Mesenchymal stem cell (in vitro differentiated cells and primary cell): Measurements from ENCODE around the gene CYP27A1.

Experiments
- DNase-seq: peaks from one replicate; pipeline ENCODE4 v3.0.0-alpha.2; 2013
- H2AFZ ChIP-seq: one replicate; pipeline ENCODE4 v1.6.1; 2013; ENCODE audit warnings: low read depth, mild to moderate bottlenecking, control low read depth, inconsistent platforms, low read length, moderate library complexity
- H2AK5ac ChIP-seq: 2 replicates; pipeline ENCODE4 v1.6.1; 2013; ENCODE audit warnings: low read length, moderate library complexity, mild to moderate bottlenecking, inconsistent platforms; ENCODE audit not compliant: severe bottlenecking
- H2BK120ac ChIP-seq: one replicate; pipeline ENCODE4 v1.6.1; 2013; ENCODE audit warnings: low read depth, mild to moderate bottlenecking, inconsistent platforms, low read length, moderate library complexity
- H2BK12ac ChIP-seq, 2 experiments: one replicate each; pipeline ENCODE4 v1.6.1; 2013; ENCODE audit warnings: inconsistent platforms in 2 of 2, low read length in 2 of 2, mild to moderate bottlenecking in 2 of 2, moderate library complexity in 2 of 2, control low read depth in 1 of 2
- H2BK15ac ChIP-seq: one replicate; pipeline ENCODE4 v1.6.1; 2013; ENCODE audit warnings: mild to moderate bottlenecking, low read depth, inconsistent platforms; ENCODE audit not compliant: poor library complexity, severe bottlenecking
- H2BK5ac ChIP-seq: 2 replicates; pipeline ENCODE4 v1.6.1; 2013; ENCODE audit warnings: low read depth, mild to moderate bottlenecking, low read length, control low read depth, inconsistent platforms; ENCODE audit not compliant: poor library complexity, severe bottlenecking
- H3K14ac ChIP-seq, 2 experiments: one replicate each; pipeline ENCODE4 v1.6.1; 2013; ENCODE audit warnings: inconsistent platforms in 2 of 2, low read length in 2 of 2, control low read depth in 1 of 2, mild to moderate bottlenecking in 1 of 2, moderate library complexity in 1 of 2
- H3K18ac ChIP-seq, 2 experiments: one replicate each; pipeline ENCODE4 v1.6.1; 2013; ENCODE audit warnings: inconsistent platforms in 2 of 2, low read length in 2 of 2, control low read depth in 1 of 2, low read depth in 1 of 2, mild to moderate bottlenecking in 1 of 2
- H3K23ac ChIP-seq, 2 experiments: one replicate each; pipeline ENCODE4 v1.6.1; 2013; ENCODE audit warnings: inconsistent platforms in 2 of 2, low read length in 2 of 2, mild to moderate bottlenecking in 2 of 2, moderate library complexity in 2 of 2, control low read depth in 1 of 2
- H3K27ac ChIP-seq: 2 replicates; pipeline ENCODE4 v1.5.1; 2013; ENCODE audit warnings: mild to moderate bottlenecking, moderate library complexity, low read length, control low read depth, inconsistent platforms; ENCODE audit not compliant: poor library complexity, severe bottlenecking
- H3K27me3 ChIP-seq, 2 experiments: 2 replicates each; pipeline versions ENCODE4 v1.6.1 to v1.7.0; 2013; ENCODE audit warnings: low read length in 2 of 2, mild to moderate bottlenecking in 2 of 2, moderate library complexity in 2 of 2, control low read depth in 1 of 2, inconsistent platforms in 1 of 2; ENCODE audit not compliant: control insufficient read depth in 1 of 2, insufficient read depth in 1 of 2
- H3K36me3 ChIP-seq, 2 experiments: 2 replicates each; pipeline versions ENCODE4 v1.6.1 to v1.7.0; 2013; ENCODE audit warnings: low read length in 2 of 2, control low read depth in 1 of 2, inconsistent platforms in 1 of 2, low read depth in 1 of 2, mild to moderate bottlenecking in 1 of 2; ENCODE audit not compliant: insufficient read depth in 2 of 2, control insufficient read depth in 1 of 2
- H3K4ac ChIP-seq, 2 experiments: one replicate each; pipeline ENCODE4 v1.6.1; 2013; ENCODE audit warnings: inconsistent platforms in 2 of 2, low read length in 2 of 2, mild to moderate bottlenecking in 2 of 2, moderate library complexity in 2 of 2, control low read depth in 1 of 2, low read depth in 1 of 2
- H3K4me1 ChIP-seq: 2 replicates; pipeline ENCODE4 v1.6.1; 2013; ENCODE audit warnings: low read depth, low read length, control low read depth; ENCODE audit not compliant: control insufficient read depth, insufficient read depth
- H3K4me2 ChIP-seq: 2 replicates; pipeline ENCODE4 v1.6.1; 2013; ENCODE audit warnings: low read length, mild to moderate bottlenecking, inconsistent platforms; ENCODE audit not compliant: poor library complexity, severe bottlenecking
- H3K4me3 ChIP-seq, 2 experiments: 2 replicates each; pipeline versions ENCODE4 v1.5.1 to v1.7.0; 2013; ENCODE audit warnings: low read length in 2 of 2, mild to moderate bottlenecking in 2 of 2, control low read depth in 1 of 2, low read depth in 1 of 2; ENCODE audit not compliant: insufficient read depth in 1 of 2
- H3K79me1 ChIP-seq: replicated peaks from 2 replicates; pipeline ENCODE4 v1.6.1; 2013; ENCODE audit warnings: mild to moderate bottlenecking, control low read depth, low read length, inconsistent platforms; ENCODE audit not compliant: poor library complexity, severe bottlenecking
- H3K9ac ChIP-seq: 2 replicates; pipeline ENCODE4 v1.7.0; 2013; ENCODE audit warnings: mild to moderate bottlenecking, low read length, moderate library complexity
- H3K9me3 ChIP-seq: 2 replicates; pipeline ENCODE4 v1.7.0; 2013; ENCODE audit warnings: mild to moderate bottlenecking, low read length; ENCODE audit not compliant: control insufficient read depth
- H4K8ac ChIP-seq: one replicate; pipeline ENCODE4 v1.6.1; 2013; ENCODE audit warnings: inconsistent platforms, mild to moderate bottlenecking, low read length, moderate library complexity
- H4K91ac ChIP-seq: one replicate; pipeline ENCODE4 v1.6.1; 2013; ENCODE audit warnings: mild to moderate bottlenecking, low read length, inconsistent platforms
- WGBS: methylation state at CpG from one replicate; pipeline ENCODE4 v1.1.7; 2013; ENCODE audit warnings: mixed read lengths; 5-methylcytosine and 5-hydroxymethylcytosine counted together

CYP27A1 gene

GRCh38 chr2:218816561-218817011 is 34.6 kb downstream of the CYP27A1 start:
- Histone ChIP-seq H3K14ac (no peak overlapping the region), H3K36me3 (peaks cover 38 to 60% of the 10 kb centered on the region in 2 experiments), H3K23ac (no peak overlapping the region), H2BK120ac (no peak overlapping the region), H3K4me1 (no peaks in the 10 kb centered on the region), H2BK15ac (no peak overlapping the region), H2BK12ac (no peak overlapping the region), H3K9ac (no peak overlapping the region), H3K18ac (no peak overlapping the region), H2BK5ac (no peak overlapping the region), H2AFZ (no peak overlapping the region), H3K27ac (no peak overlapping the region), H3K4ac (no peak overlapping the region), H2AK5ac (no peak overlapping the region), H3K27me3 (peaks cover 0 to 24% of the 10 kb centered on the region in 2 experiments), H4K8ac (no peak overlapping the region), H3K9me3 (no peaks in the 10 kb centered on the region), H3K4me3 (no peak overlapping the region), H4K91ac (no peak overlapping the region), H3K4me2 (no peak overlapping the region), H3K79me1 (peaks cover 2% of the 10 kb centered on the region)
- DNase-seq: no peak
- WGBS: 87% methylated on average over 2 of the region's 2 CpGs

GRCh38 chr2:218819093-218819492 is 37.1 kb downstream of the CYP27A1 start:
- H2BK12ac ChIP-seq: no peak overlapping the region
- no peaks in the 10 kb centered on the region for H3K9me3 ChIP-seq
- DNase-seq: no peak
- no peak overlapping the region for H4K8ac ChIP-seq
- H3K4me1 ChIP-seq: no peaks in the 10 kb centered on the region
- H3K36me3 ChIP-seq: peaks cover 21 to 42% of the 10 kb centered on the region in 2 experiments
- H4K91ac ChIP-seq: no peak overlapping the region
- no peak overlapping the region for H2BK5ac ChIP-seq
- H3K27me3 ChIP-seq: peaks cover 0 to 22% of the 10 kb centered on the region in 2 experiments
- no peak overlapping the region for H2AFZ ChIP-seq
- H3K27ac ChIP-seq: no peak overlapping the region
- H2BK120ac ChIP-seq: no peak overlapping the region
- no peak overlapping the region for H2BK15ac ChIP-seq
- 98% methylated on average over 7 of the region's 7 CpGs for WGBS
- H3K4ac ChIP-seq: no peak overlapping the region
- no peak overlapping the region for H3K4me2 ChIP-seq
- H3K23ac ChIP-seq: no peak overlapping the region
- H3K9ac ChIP-seq: no peak overlapping the region
- no peak overlapping the region for H3K14ac ChIP-seq
- no peak overlapping the region for H3K4me3 ChIP-seq
- no peak overlapping the region for H3K18ac ChIP-seq
- no peaks in the 10 kb centered on the region for H3K79me1 ChIP-seq
- H2AK5ac ChIP-seq: no peak overlapping the region

DNA sequence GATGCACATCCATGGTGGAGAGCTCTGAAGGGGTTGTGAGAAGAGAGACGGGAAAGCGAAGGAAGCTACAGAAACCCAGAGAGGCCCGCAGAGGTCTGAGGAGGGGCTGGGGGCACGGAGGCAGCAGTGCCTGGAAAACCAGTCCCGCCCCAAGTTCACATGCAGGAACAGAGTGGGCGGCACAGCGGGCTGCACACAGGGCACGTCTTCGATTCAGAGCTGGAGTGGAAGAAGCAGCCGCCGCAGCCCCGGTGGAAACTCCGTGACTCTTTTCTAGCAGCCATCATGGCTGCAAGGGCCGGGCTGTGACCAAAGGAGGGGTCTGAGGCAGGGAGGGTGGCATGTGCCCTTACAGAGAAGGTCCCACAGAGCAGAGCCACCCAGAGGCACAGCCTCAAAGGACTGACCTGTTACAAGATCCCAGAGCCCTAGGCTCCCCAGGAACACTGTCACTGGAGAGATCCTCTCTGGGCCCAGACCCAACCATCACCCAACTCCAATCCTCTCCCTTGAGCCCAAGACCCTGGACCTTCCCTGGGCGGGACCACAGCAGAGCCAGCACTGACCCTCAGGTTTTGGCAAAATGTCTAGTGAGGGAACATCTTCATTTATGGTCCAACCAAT is 38.9 kb downstream of the CYP27A1 start:
- Histone ChIP-seq H3K18ac (no peak overlapping the region), H3K4me2 (no peak overlapping the region), H2BK120ac (no peak overlapping the region), H2BK12ac (no peak overlapping the region), H4K91ac (no peak overlapping the region), H3K27me3 (peaks cover 0 to 19% of the 10 kb centered on the region in 2 experiments), H3K4ac (no peak overlapping the region), H3K9me3 (no peaks in the 10 kb centered on the region), H3K79me1 (no peaks in the 10 kb centered on the region), H2BK5ac (no peak overlapping the region), H3K27ac (no peak overlapping the region), H3K36me3 (peaks cover 7 to 27% of the 10 kb centered on the region in 2 experiments), H3K9ac (no peak overlapping the region), H2BK15ac (no peak overlapping the region), H2AFZ (no peak overlapping the region), H3K4me1 (no peaks in the 10 kb centered on the region), H2AK5ac (no peak overlapping the region), H3K23ac (no peak overlapping the region), H3K14ac (no peak overlapping the region), H4K8ac (no peak overlapping the region), H3K4me3 (no peak overlapping the region)
- DNase-seq: no peak
- WGBS: 95% methylated on average over 15 of the region's 15 CpGs

DNA sequence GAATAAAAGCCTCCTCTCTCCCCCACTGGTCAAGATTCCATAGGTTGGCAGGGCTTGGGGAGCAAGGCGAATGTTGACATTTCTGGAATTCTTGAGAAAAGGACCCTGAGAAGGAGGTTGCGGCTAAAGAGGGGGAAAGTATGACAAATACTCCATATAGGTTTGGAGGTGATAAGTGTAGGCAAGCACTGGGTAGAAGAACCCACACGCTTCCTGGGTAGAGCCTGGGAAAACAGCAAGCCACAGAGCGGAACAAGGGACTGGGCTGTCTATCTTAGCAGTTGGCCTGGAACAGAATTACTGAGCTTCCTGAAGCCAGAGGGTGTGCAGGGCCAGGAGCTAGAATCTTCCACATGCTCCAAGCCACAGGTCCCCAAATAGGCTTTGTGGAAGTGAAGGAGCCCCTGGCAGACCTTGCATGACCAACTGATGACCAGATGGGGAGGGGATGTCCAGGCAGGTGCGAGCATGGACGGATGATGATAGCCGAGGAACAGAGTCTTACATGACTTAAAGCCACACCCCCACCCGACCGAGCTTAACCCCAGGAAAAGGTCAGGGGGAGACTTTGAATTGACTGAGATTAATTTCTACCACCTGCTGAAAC is 39.8 kb downstream of the CYP27A1 start:
- H3K9ac ChIP-seq: no peak overlapping the region
- no peaks in the 10 kb centered on the region for H3K79me1 ChIP-seq
- no peak overlapping the region for H4K8ac ChIP-seq
- peaks cover 7 to 19% of the 10 kb centered on the region in 2 experiments for H3K36me3 ChIP-seq
- H2BK5ac ChIP-seq: no peak overlapping the region
- H3K4me2 ChIP-seq: no peak overlapping the region
- no peak overlapping the region for H2BK12ac ChIP-seq
- no peak for DNase-seq
- no peak overlapping the region for H3K14ac ChIP-seq
- H3K27ac ChIP-seq: no peak overlapping the region
- no peak overlapping the region for H3K4me3 ChIP-seq
- H3K9me3 ChIP-seq: no peaks in the 10 kb centered on the region
- H3K27me3 ChIP-seq: peaks cover 3 to 21% of the 10 kb centered on the region in 2 experiments
- H3K4me1 ChIP-seq: no peaks in the 10 kb centered on the region
- H2AK5ac ChIP-seq: no peak overlapping the region
- H3K4ac ChIP-seq: no peak overlapping the region
- H4K91ac ChIP-seq: no peak overlapping the region
- WGBS: 86% methylated on average over 7 of the region's 9 CpGs
- no peak overlapping the region for H2AFZ ChIP-seq
- no peak overlapping the region for H2BK15ac ChIP-seq
- H3K18ac ChIP-seq: no peak overlapping the region
- no peak overlapping the region for H2BK120ac ChIP-seq
- no peak overlapping the region for H3K23ac ChIP-seq
